GM18526 (cell line): ENCODE data around the gene CLBA1.

Experiments
- POLR2A ChIP-seq: IDR thresholded peaks from 3 replicates; pipeline ENCODE4 v1.6.1; 2011; ENCODE audit not compliant: insufficient read length; ENCODE audit errors: extremely low read depth

CLBA1 gene

DNA sequence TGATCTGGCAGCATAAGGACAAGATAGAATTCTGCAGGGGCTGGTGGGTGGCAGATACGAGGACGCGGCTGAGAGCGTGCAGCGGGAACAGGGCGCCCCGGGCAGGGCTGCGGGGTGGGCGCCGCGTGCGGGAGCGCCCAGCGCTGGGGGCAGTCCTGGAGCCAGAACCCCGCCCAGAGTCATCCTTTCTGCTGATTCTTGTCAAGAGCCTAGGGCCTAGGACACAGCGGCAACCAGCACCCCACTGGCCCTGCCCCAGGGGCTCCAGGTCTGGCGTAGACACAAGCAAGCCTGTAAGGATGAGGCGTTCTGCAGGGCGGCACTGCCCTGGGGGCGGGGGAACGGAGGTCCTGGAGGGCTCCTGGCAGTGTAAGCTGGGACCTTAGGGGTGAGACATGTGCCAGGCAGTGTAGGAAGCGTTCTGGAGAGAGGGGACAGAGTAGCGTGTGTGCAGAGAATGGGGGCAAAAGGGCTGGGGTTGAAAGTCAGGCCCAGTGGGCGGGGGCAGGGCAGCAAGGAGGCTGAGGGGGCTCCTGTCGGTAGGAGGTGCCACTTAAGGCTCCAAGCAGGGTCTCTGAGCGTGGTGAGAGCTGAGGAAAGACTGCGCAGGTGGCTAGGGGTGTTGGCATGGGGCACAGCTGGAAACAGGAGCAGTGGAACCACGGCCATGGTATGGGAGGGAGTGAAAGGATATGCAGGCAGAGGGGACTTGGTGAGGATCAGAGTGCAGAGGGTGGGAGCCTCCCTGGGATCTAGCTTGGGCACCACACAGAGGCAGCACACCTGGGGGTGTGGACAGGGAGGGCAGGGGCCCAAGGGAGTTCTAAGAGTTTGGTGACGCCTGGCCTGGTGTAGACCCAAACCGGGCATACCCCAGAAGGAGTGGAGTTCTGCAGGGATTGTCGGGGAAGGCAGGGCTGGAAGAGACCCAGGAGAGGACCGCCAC lies 6.6 kb upstream of the CLBA1 start:
- no peak for TF ChIP-seq POLR2A

DNA sequence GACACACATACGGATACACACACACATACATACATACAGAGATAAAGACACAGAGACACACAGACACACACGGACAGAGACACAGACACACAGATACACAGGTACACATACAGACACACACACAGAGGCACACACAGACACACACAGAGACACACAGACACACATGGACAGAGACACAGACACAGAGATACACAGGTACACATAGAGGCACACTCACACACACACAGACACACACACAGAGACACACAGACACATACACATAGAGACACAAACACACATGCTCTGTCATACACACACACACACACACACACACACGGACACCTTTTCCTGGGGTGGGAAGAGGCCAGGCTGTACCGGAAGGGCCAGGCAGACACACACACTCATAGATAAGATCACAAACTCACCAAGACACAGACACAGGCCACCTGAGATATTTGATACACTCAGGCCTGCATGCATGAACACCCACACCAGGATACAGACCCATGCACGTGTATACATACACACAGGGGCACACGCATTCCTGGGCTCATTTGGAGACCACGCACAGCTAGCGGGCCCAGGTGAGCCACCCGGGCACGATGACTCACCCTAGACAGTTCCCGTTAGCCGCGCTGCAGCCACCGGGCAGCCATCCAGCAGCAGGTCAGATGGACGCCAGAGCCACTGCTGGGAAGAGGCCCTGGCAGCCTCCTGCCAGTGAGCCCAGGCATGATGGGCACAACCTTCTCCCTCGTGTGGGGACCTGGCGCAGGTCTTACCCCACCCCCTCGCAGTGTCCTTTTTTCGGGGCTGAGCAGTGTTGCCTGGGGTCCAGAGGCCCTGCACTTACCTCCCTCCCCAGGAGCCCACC lies 5.6 kb upstream of the CLBA1 start:
- TF ChIP-seq POLR2A = no peak

- no peak for TF ChIP-seq POLR2A
Measured at GRCh38 chr14:104980611-104981531, 4.7 kb upstream of the CLBA1 start.

GRCh38 chr14:104981699-104982541 lies 3.7 kb upstream of the CLBA1 start:
- no peak for TF ChIP-seq POLR2A

GRCh38 chr14:104982548-104983230 lies 2.9 kb upstream of the CLBA1 start:
- no peak for TF ChIP-seq POLR2A

- no peak for TF ChIP-seq POLR2A
Measured at GRCh38 chr14:104983231-104983721, 2.3 kb upstream of the CLBA1 start.

DNA sequence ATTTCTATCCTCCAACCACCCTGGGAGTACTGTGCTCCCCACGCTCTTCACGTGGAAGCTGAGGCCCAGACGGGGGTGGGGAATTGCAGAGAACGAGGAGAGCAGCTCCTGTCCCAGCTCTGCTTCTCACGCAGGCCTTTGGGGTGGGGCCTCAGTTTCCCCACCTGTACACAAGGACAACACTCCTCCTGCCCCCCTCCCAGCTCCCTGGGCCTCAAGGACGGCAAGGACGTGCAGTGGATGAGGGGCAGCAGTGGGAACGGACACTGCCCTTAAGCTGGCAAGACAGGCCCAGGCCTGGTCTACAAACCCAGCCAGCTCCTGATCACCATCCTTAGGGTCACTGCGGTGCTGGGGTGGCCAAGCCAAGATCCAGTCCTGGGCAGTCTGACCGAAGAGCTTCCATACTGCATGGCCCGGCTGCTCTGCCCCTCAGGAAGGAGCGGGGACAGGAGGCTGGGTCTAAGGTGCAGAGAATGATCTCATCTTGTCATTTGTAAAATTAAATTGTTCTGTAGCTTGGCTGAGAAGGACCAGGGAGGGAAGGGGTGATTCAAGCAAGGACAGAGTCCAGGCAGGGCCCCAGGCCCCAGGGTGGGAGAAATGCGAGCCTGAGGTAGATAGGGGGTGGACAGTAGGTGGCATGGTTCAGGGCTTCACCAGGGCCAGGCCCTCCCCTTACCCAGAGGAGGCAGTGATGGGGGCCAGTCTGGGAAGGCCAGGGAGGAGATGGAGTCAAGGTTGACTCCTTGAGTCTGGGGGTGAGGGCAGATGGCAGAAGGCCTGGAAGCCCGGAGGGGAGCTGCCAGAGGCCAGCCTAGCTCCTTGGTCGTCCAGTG lies 1.3 kb upstream of the CLBA1 start:
- no peak for TF ChIP-seq POLR2A

DNA sequence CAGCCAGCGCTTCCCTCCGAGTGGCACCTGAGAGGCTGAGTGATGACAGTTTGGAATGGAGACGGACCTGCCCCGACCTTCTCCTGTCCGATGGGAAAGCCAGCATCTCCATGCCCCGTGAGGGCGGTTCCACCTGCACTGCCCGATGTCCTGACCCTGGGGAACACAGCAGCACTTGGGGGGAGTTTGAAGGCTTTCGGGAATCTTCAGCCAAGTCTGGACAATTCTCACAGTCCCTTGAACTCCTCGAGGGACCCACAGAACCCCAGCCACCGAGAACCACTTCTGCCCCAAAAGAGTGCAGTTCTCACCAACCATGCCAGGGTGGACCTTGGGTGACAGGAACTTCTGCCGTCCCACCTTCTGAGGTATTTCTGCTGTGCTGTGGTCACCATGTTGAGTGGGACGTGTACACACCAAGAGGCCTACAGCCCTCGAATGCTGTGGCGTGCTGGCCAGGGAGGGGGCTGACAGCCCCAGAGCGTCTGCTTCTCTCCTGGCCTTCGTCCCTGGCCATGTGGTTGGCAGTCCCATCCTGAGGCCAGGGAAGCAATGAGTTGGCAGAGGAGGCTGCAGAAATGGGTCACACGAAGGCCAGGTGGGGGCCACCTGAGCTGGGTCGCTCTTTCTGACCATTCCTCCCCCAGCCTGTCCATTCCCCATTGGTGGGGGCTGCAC lies 1.0 kb downstream of the CLBA1 start:
- TF ChIP-seq POLR2A = no peak

GRCh38 chr14:104989236-104989950 lies 3.8 kb downstream of the CLBA1 start:
- TF ChIP-seq POLR2A = no peak

- no peak for TF ChIP-seq POLR2A
Measured at GRCh38 chr14:104989951-104990303, 4.3 kb downstream of the CLBA1 start.

DNA sequence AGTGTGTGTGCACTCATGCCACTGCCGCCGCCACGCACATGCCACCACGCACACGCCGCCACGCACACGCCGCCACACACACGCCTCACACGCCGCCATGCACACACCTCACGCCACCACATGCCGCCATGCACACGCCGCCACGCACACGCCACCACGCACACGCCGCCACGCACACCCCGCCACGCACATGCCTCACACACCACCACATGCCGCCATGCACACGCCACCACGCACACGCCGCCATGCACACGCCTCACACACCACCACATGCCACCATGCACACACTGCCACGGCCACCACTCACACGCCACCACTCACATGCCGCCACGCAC lies 6.3 kb downstream of the CLBA1 start:
- no peak for TF ChIP-seq POLR2A

- TF ChIP-seq POLR2A = no peak
Measured at GRCh38 chr14:104992501-104992900, 6.9 kb downstream of the CLBA1 start.

- no peak for TF ChIP-seq POLR2A
Measured at GRCh38 chr14:104993306-104993705, 7.7 kb downstream of the CLBA1 start.
